Inflammatory macrophage (primary cell): ENCODE measurements around the gene CALR.
A peak's percentile ranks its signal among the peaks of the same experiment; 100 is the strongest.
"Not testable (repeated sequence)": the region's sequence is repeated elsewhere in the genome, so short reads cannot be mapped to it uniquely, and the experiment has no call there.

Experiments used
- DNase-seq, 2 donors: peaks; one replicate each; pipeline ENCODE4 v3.0.0-alpha.2; 2020 to 2022
- total RNA-seq, 18 experiments: gene quantifications; one replicate each; lab custom pipeline; 2026; ENCODE audit warnings: mixed read lengths in 6 of 18, inconsistent platforms in 2 of 18; lab: John Stamatoyannopoulos, UW

Gene CALR
- total RNA-seq = 861 to 1,993 (median 1,305) reads per million in 18 experiments

- peak; percentile 100 for DNase-seq
Observed at GRCh38 chr19:12937927-12938778, at the start of gene CALR. CALR (plus strand) TSS chr19:12938609; CDS start chr19:12938680, 71 bp downstream.

GRCh38 chr19:12890299-12890786 is 48.1 kb upstream of the CALR start:
- not testable (repeated sequence) for DNase-seq

- DNase-seq = peak; percentile 99
Observed at GRCh38 chr19:12890787-12891552, 47.4 kb upstream of the CALR start, which contains the start of gene GCDH. GCDH (plus strand) TSS chr19:12891160; CDS start chr19:12891305, 145 bp downstream.

GRCh38 chr19:12891553-12892021 is 46.8 kb upstream of the CALR start:
- DNase-seq = no peak

GRCh38 chr19:12893582-12893981 is 44.8 kb upstream of the CALR start:
- DNase-seq = no peak

GRCh38 chr19:12896460-12896859 is 41.9 kb upstream of the CALR start:
- no peak for DNase-seq

- no peak for DNase-seq
Observed at GRCh38 chr19:12899891-12900518, 38.4 kb upstream of the CALR start.

GRCh38 chr19:12907166-12907565 is 31.2 kb upstream of the CALR start:
- DNase-seq = no peak

GRCh38 chr19:12912571-12912970 is 25.8 kb upstream of the CALR start:
- no peak for DNase-seq

GRCh38 chr19:12913011-12913561 is 25.3 kb upstream of the CALR start:
- DNase-seq = no peak

- peak; percentile 45 to 60 for DNase-seq
Observed at GRCh38 chr19:12913851-12914690, 24.3 kb upstream of the CALR start.

GRCh38 chr19:12915860-12916259 is 22.5 kb upstream of the CALR start:
- not testable (repeated sequence) for DNase-seq

GRCh38 chr19:12918253-12918652 is 20.2 kb upstream of the CALR start:
- DNase-seq = no peak

- no peak for DNase-seq
Observed at GRCh38 chr19:12921047-12921446, 17.4 kb upstream of the CALR start.

- DNase-seq = no peak
Observed at GRCh38 chr19:12922959-12923358, 15.4 kb upstream of the CALR start.

- no peak for DNase-seq
Observed at GRCh38 chr19:12924621-12925310, 13.6 kb upstream of the CALR start.

- no peak for DNase-seq
Observed at GRCh38 chr19:12930002-12930645, 8.3 kb upstream of the CALR start.

- peak; percentile 29 to 61 for DNase-seq
Observed at GRCh38 chr19:12932392-12933286, 5.8 kb upstream of the CALR start.
